D341Med (cell line): ENCODE data around the gene JCAD.
A peak's percentile ranks its signal among the peaks of the same experiment; 100 is the strongest.
"Not testable (repeated sequence)": the region's sequence is repeated elsewhere in the genome, so short reads cannot be mapped to it uniquely, and the experiment has no call there.

Experiments used
- DNase-seq: peaks from one replicate; pipeline ENCODE4 v3.0.0; 2012; ENCODE audit warnings: low spot score

The JCAD gene

GRCh38 chr10:30059209-30060107, at the start of gene JCAD:
Gene JCAD, minus strand, starts transcription at chr10:30059586. Its CDS starts 11,774 bp downstream, at chr10:30047812.
- peak; percentile 83 for DNase-seq

GRCh38 chr10:30106987-30107386, 47.6 kb upstream of the JCAD start:
- no peak for DNase-seq

- no peak for DNase-seq
Observed at GRCh38 chr10:30103595-30104320, 44.4 kb upstream of the JCAD start.

- DNase-seq: not testable (repeated sequence)
Observed at GRCh38 chr10:30099706-30100105, 40.3 kb upstream of the JCAD start.

GRCh38 chr10:30099101-30099500, 39.7 kb upstream of the JCAD start:
- no peak for DNase-seq

- DNase-seq: no peak
Observed at GRCh38 chr10:30098629-30099028, 39.2 kb upstream of the JCAD start.

- DNase-seq: no peak
Observed at GRCh38 chr10:30096564-30096963, 37.2 kb upstream of the JCAD start.

GRCh38 chr10:30095631-30096422, 36.4 kb upstream of the JCAD start:
- no peak for DNase-seq

- no peak for DNase-seq
Observed at GRCh38 chr10:30094601-30095000, 35.2 kb upstream of the JCAD start.

DNA sequence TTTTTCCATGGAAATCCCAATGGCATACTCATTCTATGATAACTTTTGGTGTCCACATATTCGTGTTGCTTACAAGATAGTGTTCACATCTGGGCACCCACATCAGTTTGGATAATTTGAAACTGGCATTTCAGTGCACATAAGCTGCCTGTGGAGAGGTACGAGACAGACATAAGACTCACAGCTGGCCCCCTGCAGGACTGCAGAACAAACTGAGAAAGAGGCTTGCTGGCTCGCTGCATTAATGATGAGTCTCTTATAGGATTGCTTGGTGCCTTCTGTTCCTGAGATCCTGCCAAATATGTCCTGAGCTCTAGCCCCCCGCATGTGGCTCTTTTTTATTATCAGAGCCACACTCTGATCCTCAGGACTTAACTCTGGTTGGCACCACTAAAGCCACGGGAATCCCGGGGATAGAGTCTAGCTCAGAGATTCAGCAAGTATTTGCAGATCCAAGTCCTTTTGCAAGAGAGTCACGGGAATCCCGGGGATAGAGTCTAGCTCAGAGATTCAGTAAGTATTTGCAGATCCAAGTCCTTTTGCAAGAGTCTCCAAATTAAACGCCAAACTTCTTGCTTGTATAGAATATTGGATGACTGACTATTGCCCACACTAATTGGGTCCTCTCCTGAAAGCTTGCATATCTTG, 34.0 kb upstream of the JCAD start:
- DNase-seq: no peak

DNA sequence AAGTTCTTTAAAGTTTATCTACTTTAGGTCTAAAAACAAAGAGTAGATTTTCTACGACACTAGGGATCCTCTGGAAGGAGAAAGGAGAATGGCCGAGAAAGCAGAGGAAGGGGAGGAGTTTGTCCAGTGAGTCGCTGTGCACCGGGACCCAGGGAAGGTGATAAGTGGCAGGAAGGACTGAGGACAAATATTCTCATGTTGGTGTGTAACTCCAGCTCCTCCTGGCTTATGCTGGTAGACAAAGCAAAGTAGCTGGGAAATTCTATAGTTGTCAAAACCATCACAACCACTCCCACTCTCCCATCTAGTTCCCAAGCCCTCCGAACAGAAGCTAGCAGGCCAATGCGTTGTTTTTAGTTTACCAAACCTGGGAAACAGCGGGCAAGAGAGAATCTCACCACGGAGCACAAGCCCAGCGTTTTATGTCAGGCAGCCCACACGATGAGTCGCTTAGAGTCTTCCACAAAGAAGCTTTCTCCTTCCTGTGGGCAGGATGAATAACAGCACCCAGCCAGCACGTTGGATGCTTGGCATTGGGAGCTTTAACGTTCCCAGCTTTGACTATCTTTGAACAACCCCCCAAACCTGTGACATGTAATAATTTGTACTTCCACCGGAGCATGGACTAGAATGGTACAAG, 32.9 kb upstream of the JCAD start:
- no peak for DNase-seq

- DNase-seq: no peak
Observed at GRCh38 chr10:30091136-30091535, 31.8 kb upstream of the JCAD start.

DNA sequence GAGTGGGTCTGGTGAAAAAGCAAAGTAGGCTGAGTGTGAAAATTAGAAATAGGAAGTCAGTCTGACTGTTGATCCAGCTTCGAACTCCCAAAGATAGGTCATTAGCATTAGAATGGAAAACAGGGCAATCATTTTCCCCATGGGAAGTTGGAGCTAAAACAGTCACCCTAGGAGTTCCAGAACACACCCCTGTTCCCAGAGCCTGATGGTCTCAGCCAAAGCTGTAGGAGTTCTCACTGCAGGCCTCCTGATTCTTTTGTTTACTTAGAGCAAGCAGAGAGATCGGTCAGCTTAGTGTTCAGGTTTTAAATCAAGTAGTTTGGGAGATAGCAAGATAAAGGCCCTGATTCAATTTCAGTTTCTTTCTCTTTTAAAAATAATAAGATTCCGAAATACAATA, 28.8 kb upstream of the JCAD start:
- no peak for DNase-seq

GRCh38 chr10:30083934-30084333, 24.5 kb upstream of the JCAD start:
- no peak for DNase-seq

- DNase-seq: no peak
Observed at GRCh38 chr10:30081182-30081581, 21.8 kb upstream of the JCAD start.

- DNase-seq: no peak
Observed at GRCh38 chr10:30080161-30080560, 20.8 kb upstream of the JCAD start.

DNA sequence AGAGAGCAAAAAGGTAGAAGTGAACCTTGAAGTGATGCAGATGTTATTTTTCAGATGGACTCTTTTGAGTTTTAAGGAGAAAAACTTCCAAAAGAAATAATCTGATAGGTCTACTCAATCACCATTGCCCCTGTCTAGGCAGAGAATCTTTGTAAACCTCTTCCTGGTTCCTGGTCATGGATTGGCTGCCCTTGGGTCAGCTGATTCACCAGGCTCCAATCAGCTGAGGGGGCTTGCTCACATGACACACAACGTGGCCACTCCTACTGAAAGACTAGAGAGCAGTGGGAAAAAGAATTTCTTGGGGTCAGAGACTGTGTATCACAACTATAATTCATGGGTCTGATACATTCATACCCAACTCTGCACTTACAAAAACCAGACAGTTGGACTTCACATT, 20.0 kb upstream of the JCAD start:
- no peak for DNase-seq

DNA sequence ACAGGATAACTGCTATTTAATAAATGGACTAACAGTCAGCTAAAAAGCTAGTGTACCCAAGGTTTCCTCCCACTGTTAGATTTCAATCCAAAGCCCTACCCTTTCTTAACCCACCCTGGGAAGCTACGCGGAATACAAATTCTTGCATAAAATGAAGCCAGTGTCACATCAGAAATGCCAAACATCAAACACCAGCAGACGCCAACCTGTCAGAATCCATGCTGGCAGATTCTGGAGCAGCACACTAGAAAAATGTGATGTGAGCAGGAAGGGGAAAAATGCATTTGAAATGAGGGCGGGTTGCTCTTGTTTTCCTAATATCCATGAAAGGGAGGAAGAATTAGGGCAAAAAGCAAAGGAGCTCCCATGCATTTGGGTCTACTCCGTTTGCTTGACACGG, 16.1 kb upstream of the JCAD start:
- DNase-seq: no peak

- DNase-seq: no peak
Observed at GRCh38 chr10:30074933-30075332, 15.5 kb upstream of the JCAD start.

DNA sequence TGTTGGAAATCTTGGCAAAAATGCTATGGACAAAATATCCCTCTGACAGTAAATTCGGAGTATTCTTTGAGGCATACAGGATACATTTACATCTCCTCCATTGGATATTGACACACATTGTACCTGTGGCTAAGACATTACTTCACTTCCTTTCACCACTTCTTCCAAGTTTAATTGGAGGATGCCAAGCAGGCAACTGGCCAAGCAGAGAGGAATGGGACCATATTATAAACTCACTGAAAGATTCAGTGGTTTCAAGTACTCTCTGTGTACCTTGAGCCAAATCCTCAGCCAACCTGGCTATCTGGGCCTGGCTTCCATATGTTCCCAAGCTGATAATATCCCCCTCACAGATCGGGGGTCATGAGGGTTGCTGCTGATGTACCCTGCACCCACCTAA, 14.7 kb upstream of the JCAD start:
- no peak for DNase-seq

DNA sequence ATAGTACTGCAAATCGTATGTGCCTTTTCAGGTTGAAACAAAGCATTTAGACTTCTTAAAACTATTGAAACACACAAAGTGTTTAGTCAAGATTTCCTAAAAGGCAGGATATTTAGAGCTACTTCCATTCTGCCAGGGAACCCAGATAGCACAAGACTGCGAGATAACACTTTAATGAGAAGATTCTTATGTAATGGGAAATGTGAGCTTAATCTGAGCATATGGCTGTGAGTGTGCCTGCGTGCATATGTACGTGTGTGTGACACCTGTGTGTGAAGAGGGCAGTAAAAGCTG, 14.3 kb upstream of the JCAD start:
- DNase-seq: no peak
